OCI-LY3 (cell line): ENCODE results near the gene GOSR2.

Experiments used
- H2AFZ ChIP-seq: fragments of 200-600, 300-600 bp; shearing (Covaris generic); 2 replicates; pipeline ENCODE4 v1.6.0; 2014; ENCODE audit warnings: antibody characterized with exemption, low read depth, low read length
- H3K27ac ChIP-seq: fragments of 200-600, 300-600 bp; sonication (generic); 2 replicates; pipeline ENCODE4 v1.5.1; 2014; ENCODE audit warnings: mild to moderate bottlenecking, low read length, moderate library complexity, mixed read lengths
- H3K27me3 ChIP-seq: fragments of 200-600, 300-600 bp; sonication (generic); 2 replicates; pipeline ENCODE4 v1.6.1; 2014; ENCODE audit warnings: low read depth, low read length, mixed read lengths
- H3K36me3 ChIP-seq: fragments of 200-600, 300-600 bp; sonication (generic); replicated peaks from 2 replicates; pipeline ENCODE3; 2014; ENCODE audit warnings: low read depth, low read length, mixed read lengths
- H3K4me1 ChIP-seq: fragments of 300-600, 200-600 bp; sonication (generic); 2 replicates; pipeline ENCODE4 v1.6.1; 2014; ENCODE audit warnings: low read length, mixed read lengths
- H3K4me2 ChIP-seq: fragments of 200-600, 300-600 bp; sonication (generic); 2 replicates; pipeline ENCODE4 v1.6.1; 2014; ENCODE audit warnings: low read length, mixed read lengths
- H3K4me3 ChIP-seq: fragments of 300-600, 200-600 bp; sonication (generic); 2 replicates; pipeline ENCODE4 v1.5.1; 2014; ENCODE audit warnings: antibody characterized with exemption, mild to moderate bottlenecking, low read length, moderate library complexity
- H3K79me2 ChIP-seq: fragments of 300-600, 200-600 bp; shearing (Covaris generic); 2 replicates; pipeline ENCODE4 v1.6.1; 2014; ENCODE audit warnings: mild to moderate bottlenecking, low read length, mixed read lengths
- H3K9ac ChIP-seq: fragments of 300-600, 200-600 bp; shearing (Covaris generic); 2 replicates; pipeline ENCODE4 v1.6.0; 2014; ENCODE audit warnings: mild to moderate bottlenecking, low read length, moderate library complexity
- H3K9me3 ChIP-seq: fragments of 200-600, 300-600 bp; shearing (Covaris generic); 2 replicates; pipeline ENCODE4 v1.6.1; 2014; ENCODE audit warnings: low read length, mixed read lengths; ENCODE audit not compliant: insufficient read depth
- H4K20me1 ChIP-seq: fragments of 200-600, 300-600 bp; sonication (generic); 2 replicates; pipeline ENCODE4 v1.6.1; 2016; ENCODE audit warnings: low read length, mixed read lengths; ENCODE audit not compliant: insufficient read depth
- EZH2phosphoT487 ChIP-seq: fragments of 200-600 bp; shearing (Covaris generic); IDR thresholded peaks from 2 replicates; pipeline ENCODE4 v1.6.1; 2018; ENCODE audit warnings: antibody characterized with exemption, mixed run types, low read depth
- TF ChIP-seq, protein P1 (sequence below): fragments of 200-600, 300-600 bp; sonication (generic); IDR thresholded peaks from 2 replicates; pipeline ENCODE4 v1.5.1; 2014; ENCODE audit warnings: antibody characterized with exemption, low read length, low read depth

Gene GOSR2

DNA sequence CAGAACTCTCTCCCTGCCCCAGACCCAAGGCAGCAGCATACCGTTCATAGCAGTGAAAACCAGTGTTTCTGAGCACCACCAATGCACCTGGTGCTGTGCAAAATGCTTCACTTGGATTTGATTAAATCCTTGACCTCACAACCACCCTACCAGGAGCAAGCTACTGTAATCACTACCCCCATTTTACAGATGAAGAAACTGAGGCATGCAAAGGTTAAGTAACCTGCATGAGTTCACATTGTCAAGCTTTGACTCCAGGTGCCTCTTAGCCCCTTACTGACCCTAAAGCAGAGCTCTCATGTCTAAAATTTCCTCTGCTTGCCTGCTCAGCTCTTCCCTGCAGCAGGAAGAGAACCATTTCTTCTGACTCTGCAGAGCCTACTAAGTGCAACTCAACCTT lies 34.2 kb upstream of the GOSR2 start:
- no peaks in the 10 kb centered on the region for H3K9me3 ChIP-seq
- H3K4me1 ChIP-seq: no peaks in the 10 kb centered on the region
- H3K36me3 ChIP-seq: no peaks in the 10 kb centered on the region
- H4K20me1 ChIP-seq: no peaks in the 10 kb centered on the region
- H2AFZ ChIP-seq: no peak overlapping the region
- H3K9ac ChIP-seq: no peak overlapping the region
- no peak overlapping the region for H3K4me3 ChIP-seq
- H3K27ac ChIP-seq: no peak overlapping the region
- TF ChIP-seq EZH2phosphoT487: no peak
- TF ChIP-seq, protein P1, sequence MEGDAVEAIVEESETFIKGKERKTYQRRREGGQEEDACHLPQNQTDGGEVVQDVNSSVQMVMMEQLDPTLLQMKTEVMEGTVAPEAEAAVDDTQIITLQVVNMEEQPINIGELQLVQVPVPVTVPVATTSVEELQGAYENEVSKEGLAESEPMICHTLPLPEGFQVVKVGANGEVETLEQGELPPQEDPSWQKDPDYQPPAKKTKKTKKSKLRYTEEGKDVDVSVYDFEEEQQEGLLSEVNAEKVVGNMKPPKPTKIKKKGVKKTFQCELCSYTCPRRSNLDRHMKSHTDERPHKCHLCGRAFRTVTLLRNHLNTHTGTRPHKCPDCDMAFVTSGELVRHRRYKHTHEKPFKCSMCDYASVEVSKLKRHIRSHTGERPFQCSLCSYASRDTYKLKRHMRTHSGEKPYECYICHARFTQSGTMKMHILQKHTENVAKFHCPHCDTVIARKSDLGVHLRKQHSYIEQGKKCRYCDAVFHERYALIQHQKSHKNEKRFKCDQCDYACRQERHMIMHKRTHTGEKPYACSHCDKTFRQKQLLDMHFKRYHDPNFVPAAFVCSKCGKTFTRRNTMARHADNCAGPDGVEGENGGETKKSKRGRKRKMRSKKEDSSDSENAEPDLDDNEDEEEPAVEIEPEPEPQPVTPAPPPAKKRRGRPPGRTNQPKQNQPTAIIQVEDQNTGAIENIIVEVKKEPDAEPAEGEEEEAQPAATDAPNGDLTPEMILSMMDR: no peak
- peaks cover 7% of the 10 kb centered on the region for H3K27me3 ChIP-seq
- no peaks in the 10 kb centered on the region for H3K79me2 ChIP-seq
- H3K4me2 ChIP-seq: no peak overlapping the region

DNA sequence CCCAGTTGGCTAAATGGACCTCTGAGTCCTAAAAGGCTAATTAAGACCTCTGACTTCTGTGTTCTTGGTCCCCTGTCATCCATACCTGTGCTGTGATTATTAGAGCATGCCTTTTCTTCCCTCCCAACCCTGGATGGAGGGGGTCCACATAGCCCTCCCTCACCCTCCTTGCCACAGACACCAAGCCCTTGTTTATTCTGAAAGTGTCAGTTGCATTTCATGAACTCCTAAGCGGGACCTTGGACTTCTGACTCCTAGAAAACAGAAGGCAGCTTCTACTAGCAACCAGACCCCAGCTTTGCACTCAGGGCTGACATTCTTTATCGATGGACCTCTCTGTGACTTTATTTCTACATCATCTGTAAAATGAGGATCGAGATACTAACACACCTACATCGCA lies 33.4 kb upstream of the GOSR2 start:
- no peak overlapping the region for H3K4me3 ChIP-seq
- TF ChIP-seq, protein P1: no peak
- no peak for TF ChIP-seq EZH2phosphoT487
- H2AFZ ChIP-seq: no peak overlapping the region
- no peak overlapping the region for H3K9ac ChIP-seq
- H3K4me1 ChIP-seq: no peaks in the 10 kb centered on the region
- no peaks in the 10 kb centered on the region for H3K36me3 ChIP-seq
- H3K27ac ChIP-seq: no peak overlapping the region
- no peaks in the 10 kb centered on the region for H3K9me3 ChIP-seq
- H3K27me3 ChIP-seq: peaks cover 7% of the 10 kb centered on the region
- no peaks in the 10 kb centered on the region for H3K79me2 ChIP-seq
- no peaks in the 10 kb centered on the region for H4K20me1 ChIP-seq
- H3K4me2 ChIP-seq: no peak overlapping the region

DNA sequence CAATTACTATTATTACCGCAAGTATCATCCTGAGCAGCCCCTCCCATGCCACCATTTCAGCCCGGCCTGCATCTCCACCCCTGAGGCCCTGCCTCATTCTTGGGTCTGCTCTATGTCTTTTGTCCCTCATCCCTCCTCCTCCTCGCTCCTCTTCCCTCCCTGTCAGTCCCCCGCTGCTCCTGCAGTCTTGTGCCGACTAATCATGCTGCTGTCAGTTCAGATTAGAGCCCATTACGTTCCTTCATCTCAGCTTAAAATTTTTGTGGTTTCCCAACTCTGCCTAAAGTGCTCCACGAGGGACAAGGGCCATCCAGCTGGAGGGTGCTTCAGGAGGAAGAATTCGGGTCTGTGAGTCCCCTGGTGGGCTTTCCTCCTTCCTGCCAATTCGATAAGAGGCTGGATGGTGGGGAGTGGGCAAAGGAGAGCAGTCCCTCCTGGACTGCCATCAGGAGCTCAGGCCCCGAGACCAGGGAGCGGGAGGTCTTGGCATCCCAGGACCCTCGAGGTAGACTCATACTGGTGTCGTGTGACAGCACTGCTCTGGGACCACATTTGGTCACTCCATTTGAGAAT lies 32.9 kb upstream of the GOSR2 start:
- Histone ChIP-seq H4K20me1 (no peaks in the 10 kb centered on the region), H3K27me3 (peaks cover 7% of the 10 kb centered on the region), H3K4me3 (no peak overlapping the region), H3K9me3 (no peaks in the 10 kb centered on the region), H3K27ac (no peak overlapping the region), H3K4me2 (no peak overlapping the region), H3K4me1 (peaks cover 1% of the 10 kb centered on the region; the same call in 1 of the 2 replicates), H3K79me2 (no peaks in the 10 kb centered on the region), H2AFZ (no peak overlapping the region), H3K36me3 (no peaks in the 10 kb centered on the region), H3K9ac (no peak overlapping the region)
- TF ChIP-seq, protein P1: no peak
- no peak for TF ChIP-seq EZH2phosphoT487

DNA sequence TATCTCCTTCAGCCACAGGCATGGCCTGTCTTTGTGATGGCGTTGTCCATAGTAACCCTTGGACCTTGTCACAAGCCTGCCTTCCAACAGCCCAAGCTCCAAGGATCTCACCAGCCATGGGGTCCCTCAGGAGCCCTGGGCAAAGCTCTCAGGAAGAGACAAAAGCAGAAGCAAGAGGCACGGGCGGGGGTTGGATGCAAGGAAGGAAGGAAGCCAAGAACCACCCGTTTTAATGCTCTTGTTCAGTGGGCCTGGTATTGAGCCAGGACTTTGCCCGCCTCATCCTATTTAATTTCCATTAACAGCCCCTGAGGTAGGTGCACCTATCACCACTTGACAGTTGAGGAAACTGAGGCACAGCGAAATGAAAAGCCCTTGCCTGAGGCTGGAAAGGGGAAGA lies 32.3 kb upstream of the GOSR2 start:
- TF ChIP-seq, protein P1: no peak
- TF ChIP-seq EZH2phosphoT487: no peak
- Histone ChIP-seq H3K27ac (no peak overlapping the region), H3K27me3 (peaks cover 7% of the 10 kb centered on the region), H3K9ac (no peak overlapping the region), H4K20me1 (no peaks in the 10 kb centered on the region), H3K79me2 (no peaks in the 10 kb centered on the region), H3K4me2 (no peak overlapping the region), H3K9me3 (no peaks in the 10 kb centered on the region), H3K4me3 (no peak overlapping the region), H2AFZ (no peak overlapping the region), H3K36me3 (no peaks in the 10 kb centered on the region), H3K4me1 (peaks cover 7% of the 10 kb centered on the region; the same call in 1 of the 2 replicates)
